Natural killer cell treated with Interleukin-12 subunit alpha and Interleukin-12 subunit beta and Interleukin-15 and Interleukin-18, amount 100 ng/mL, for 72 hours (primary cell): Measurements from ENCODE around the gene SLC47A2. TPM values are rescaled to one million over a fixed set of nuclear protein-coding genes. Genes with fewer than 3 reads are reported as not detected.
"Not testable (repeated sequence)": the region's sequence is repeated elsewhere in the genome, so short reads cannot be mapped to it uniquely, and the experiment has no call there.

Experiments used
- ATAC-seq, 2 donors: fragments of 150-1000 bp; cut with Tn5 transposase in 1 of 2; sonication (Bioruptor Pico), chemical (Tn5 transposase) in 1 of 2; 2 replicates each; pipeline ENCODE4 v1.10.0; 2021
- DNase-seq: peaks from one replicate; pipeline ENCODE4 v3.0.0; 2022; ENCODE audit warnings: low spot score
- H3K27ac Mint-ChIP-seq, 2 donors: 1 replicate in 1 of 2; 2 replicates in 1 of 2; pipeline ENCODE4 v1.8.0; 2022; ENCODE audit warnings: mixed read lengths in 2 of 2, mild to moderate bottlenecking in 1 of 2, moderate library complexity in 1 of 2
- H3K27me3 Mint-ChIP-seq, 2 donors: 1 replicate in 1 of 2; 2 replicates in 1 of 2; pipeline ENCODE4 v1.8.0; 2022; ENCODE audit warnings: mixed read lengths in 2 of 2
- H3K36me3 Mint-ChIP-seq: one replicate; pipeline ENCODE4 v1.8.0; 2022; ENCODE audit warnings: mixed read lengths
- H3K4me1 Mint-ChIP-seq, 2 donors: 1 replicate in 1 of 2; 2 replicates in 1 of 2; pipeline ENCODE4 v1.8.0; 2022; ENCODE audit warnings: low read depth in 2 of 2, mixed read lengths in 2 of 2, mild to moderate bottlenecking in 1 of 2
- H3K4me3 Mint-ChIP-seq: one replicate; pipeline ENCODE4 v1.8.0; 2022; ENCODE audit warnings: mixed read lengths
- H3K9me3 Mint-ChIP-seq: 2 replicates; pipeline ENCODE4 v1.8.0; 2022; ENCODE audit warnings: mixed read lengths
- total RNA-seq, 2 donors: library from RNA; stranded (reverse); gene quantifications; one replicate each; pipeline ENCODE4 v1.2.3, GENCODE V29; 2022

The SLC47A2 gene
- total RNA-seq, 2 donors from 2014 or later, result not detected

DNA sequence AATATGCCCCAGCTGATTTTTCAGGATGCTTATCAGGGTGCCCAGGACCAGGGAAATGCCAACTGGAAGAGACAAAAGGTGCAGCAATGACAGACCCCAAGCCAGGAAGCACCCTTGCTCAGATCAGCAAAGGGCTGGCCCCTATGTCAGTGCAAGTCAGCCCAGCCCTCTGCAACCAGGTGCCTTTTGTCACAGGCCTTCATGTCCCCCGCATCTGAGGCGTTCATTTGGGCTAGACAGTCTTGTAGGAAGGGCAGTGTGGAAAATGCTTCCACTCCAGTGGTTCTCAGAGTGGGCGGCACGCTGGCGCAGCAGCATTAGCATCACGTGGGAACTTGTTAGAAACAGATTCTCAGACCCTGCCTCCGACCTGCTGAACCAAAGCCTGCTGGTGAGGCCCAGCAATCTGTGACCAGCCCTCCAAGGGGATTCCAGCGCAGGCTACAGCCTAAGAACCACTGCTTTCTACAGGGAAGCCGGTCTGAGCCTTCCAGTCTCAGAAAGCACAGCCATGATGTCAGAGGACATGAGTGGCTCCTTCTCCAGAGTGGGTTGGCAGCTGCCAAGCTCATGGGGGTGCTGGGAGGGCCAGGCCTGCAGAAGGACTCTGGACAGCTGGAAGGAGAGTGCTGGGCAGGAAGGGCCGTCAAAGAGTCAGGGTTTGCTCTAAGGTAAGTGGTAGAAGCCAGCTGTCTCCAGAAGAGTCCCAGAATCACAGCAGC is 13.1 kb downstream of the SLC47A2 start:
- no peaks in the 10 kb centered on the region for H3K9me3 Mint-ChIP-seq
- H3K27me3 Mint-ChIP-seq, result no peaks in the 10 kb centered on the region
- ATAC-seq (no peak), DNase-seq (no peak)
- H3K4me1 Mint-ChIP-seq, result no peaks in the 10 kb centered on the region
- H3K27ac Mint-ChIP-seq, result no peak overlapping the region
- no peak overlapping the region for H3K4me3 Mint-ChIP-seq
- H3K36me3 Mint-ChIP-seq, result no peaks in the 10 kb centered on the region

DNA sequence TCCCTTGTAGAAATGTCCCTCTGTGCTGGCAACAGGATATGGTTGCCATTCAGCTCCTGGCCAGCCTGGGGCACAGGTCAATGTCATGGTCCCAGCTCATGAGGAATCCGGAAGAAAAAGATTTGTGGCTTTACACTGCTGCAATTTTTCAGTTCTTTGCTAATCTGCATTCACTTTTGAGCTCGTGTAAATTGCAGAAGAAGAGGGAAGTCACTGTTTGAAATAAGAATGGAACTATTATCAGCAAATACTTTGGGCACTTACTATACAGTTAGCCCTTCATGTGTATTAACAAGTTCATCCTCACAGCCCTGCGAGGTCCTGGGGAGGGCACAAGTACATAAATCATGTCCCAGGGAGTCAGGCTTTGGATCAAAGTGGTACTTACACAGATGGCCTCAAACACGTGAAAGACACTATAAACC is 14.2 kb downstream of the SLC47A2 start:
- Mint-ChIP-seq H3K27me3 (no peaks in the 10 kb centered on the region), H3K4me1 (no peaks in the 10 kb centered on the region), H3K4me3 (no peak overlapping the region), H3K9me3 (no peaks in the 10 kb centered on the region), H3K36me3 (no peaks in the 10 kb centered on the region), H3K27ac (no peak overlapping the region)
- ATAC-seq (no peak), DNase-seq (no peak)

DNA sequence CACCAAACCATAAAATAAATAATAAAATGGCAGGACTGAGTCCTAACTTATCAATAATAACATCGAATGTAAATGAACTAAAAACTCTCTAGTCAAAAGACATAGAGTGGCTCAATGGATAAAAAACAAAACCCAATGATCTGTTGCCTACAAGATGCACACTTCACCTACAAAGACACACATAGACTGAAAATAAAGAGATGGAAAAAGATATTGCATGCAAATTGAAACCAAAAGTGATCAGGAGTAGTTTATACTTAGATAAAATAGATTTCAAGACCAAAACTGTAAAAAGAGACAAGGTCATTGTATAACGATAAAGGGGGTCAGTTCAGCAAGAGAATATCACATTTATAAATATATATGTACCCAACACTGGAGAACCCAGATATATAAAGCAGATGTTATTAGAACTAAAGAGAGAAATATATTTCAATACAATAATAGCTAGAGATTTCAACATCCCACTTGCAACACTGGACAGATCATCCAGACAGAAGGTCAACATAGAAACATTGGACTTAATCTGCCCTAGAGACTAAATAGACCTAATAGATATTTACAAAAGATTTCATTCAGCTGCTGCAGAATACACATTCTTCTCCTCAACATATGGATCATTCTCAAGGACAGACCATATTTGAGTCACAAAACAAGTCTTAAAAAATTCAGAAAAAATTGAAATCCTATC is 29.8 kb downstream of the SLC47A2 start:
- ATAC-seq, result no peak
- Mint-ChIP-seq H3K36me3 (no peaks in the 10 kb centered on the region), H3K4me1 (no peaks in the 10 kb centered on the region), H3K9me3 (no peaks in the 10 kb centered on the region), H3K27ac (no peak overlapping the region), H3K27me3 (no peaks in the 10 kb centered on the region), H3K4me3 (no peak overlapping the region)
- no peak for DNase-seq

DNA sequence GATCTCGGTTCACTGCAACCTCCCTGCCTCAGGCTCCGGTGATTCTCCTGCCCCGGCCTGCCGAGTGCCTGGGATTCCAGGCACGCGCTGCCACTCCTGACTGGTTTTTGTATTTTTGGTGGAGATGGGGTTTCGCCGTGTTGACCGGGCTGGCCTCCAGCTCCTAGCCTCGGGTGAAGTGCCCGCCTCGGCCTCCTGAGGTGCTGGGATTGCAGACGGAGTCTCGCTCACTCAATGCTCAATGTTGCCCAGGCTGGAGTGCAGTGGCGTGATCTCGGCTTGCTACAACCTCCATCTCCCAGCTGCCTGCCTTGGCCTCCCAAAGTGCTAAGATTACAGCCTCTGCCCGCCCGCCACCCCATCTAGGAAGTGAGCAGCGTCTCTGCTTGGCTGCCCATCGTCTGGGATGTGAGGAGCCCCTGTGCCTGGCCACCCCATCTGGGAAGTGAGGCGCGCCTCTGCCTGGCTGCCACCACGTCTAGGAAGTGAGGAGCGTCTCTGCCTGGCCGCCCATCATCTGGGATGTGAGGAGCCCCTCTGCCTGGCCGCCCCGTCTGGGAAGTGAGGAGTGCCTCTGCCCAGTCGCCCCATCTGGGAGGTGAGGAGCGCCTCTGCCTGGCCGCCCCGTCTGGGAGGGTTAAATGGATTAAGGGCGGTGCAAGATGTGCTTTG is 31.3 kb downstream of the SLC47A2 start:
- not testable (repeated sequence) for DNase-seq, H3K36me3 Mint-ChIP-seq, H3K9me3 Mint-ChIP-seq, H3K4me3 Mint-ChIP-seq, H3K27me3 Mint-ChIP-seq, H3K4me1 Mint-ChIP-seq, ATAC-seq, H3K27ac Mint-ChIP-seq

DNA sequence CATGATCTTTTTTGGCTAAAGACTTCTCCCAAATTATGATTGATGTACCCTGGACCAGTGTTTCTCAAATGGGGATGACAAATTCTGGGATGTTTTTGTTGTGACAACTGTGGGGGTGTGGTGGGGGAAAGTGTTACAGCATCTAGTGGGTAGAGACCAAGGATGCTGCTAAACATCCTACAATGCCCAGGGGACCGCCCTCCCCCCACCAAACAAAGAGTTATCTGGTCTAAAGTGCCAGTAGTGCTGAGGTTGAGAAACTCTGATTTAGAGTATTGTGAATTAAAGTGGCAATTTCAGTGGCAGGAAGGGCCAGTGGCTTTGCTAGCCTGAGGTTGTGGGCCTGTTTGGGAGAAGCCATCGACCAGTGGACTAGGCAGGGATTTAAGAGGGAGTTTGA is 33.3 kb downstream of the SLC47A2 start:
- Mint-ChIP-seq H3K9me3 (no peaks in the 10 kb centered on the region), H3K4me1 (no peaks in the 10 kb centered on the region), H3K4me3 (no peak overlapping the region), H3K27ac (no peak overlapping the region), H3K36me3 (no peaks in the 10 kb centered on the region), H3K27me3 (no peaks in the 10 kb centered on the region)
- DNase-seq, result no peak
- ATAC-seq, result no peak

DNA sequence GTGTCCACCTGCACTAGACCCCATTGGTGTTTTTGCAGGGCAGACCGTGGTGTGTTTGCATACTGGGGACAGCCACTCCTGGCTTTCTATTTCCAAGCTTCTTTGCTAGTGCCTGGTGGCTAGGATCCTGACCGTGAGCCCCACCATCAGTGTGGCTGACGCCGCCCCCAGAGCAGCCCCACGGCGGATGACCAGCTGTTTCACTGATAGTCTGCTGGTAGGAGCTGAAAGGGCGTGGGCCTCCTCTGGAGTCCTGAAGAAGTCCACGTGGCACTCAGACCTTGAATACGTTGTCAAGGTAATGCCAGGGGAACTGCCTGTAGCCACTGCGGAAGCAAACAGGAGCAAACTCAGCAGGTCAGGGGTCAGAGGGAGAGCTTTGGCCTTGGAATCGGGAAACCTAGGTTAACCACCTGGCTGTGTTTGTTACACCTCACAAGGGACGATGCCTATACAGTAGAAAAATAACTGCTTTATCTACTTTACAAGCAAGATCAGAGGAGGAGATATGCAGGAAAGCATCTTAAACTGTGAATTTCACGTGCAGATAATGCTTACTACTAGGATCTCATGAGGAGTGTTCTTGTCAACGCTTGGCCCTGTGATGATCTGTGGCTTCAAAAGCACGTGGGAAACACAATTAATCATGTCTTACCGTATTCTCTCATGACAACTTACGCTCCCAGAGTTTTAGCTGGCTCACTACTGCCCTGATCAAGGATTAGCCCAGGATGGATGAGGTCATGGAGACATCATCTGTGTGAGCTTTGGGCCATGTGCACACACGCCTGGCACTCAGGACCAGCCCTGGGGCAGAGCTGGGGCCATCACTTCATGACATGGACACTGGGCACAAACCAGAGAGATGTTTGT is 37.6 kb downstream of the SLC47A2 start:
- DNase-seq (no peak), ATAC-seq (peak in 1 of 2 donors; percentile 34)
- Mint-ChIP-seq H3K36me3 (no peaks in the 10 kb centered on the region), H3K27ac (no peak overlapping the region), H3K9me3 (no peaks in the 10 kb centered on the region), H3K4me3 (no peak overlapping the region), H3K4me1 (no peaks in the 10 kb centered on the region), H3K27me3 (no peaks in the 10 kb centered on the region)

DNA sequence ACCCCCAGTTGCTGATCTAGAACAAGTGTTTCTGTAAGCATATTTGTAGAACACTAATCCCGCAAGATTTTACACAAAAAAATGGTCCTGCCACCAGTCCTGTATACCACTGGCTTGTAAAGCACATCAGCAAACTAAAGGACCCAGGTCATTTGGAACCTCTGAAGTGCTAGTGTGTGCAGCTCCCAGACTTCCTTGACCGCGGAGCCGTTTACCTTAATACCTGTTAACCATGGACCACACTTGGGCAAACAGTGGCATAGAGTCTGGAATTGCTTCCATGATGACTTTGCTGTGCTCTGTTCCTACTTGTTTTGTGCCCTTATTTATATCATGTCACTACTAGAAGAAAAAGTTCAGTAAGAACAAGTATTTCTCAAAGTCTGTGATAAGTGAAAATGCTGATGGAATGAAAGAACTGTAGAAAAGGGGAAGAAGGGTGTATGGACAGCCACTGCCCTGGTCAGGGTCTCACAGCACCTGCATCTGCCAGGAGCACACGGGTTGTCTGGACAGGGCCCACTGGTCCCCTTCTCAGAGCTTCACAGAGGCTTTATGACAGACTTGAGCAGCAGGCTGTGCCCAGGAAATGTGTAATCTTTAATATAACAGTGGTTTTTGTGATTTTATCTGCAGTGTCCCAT is 38.5 kb downstream of the SLC47A2 start:
- no peak for DNase-seq

DNA sequence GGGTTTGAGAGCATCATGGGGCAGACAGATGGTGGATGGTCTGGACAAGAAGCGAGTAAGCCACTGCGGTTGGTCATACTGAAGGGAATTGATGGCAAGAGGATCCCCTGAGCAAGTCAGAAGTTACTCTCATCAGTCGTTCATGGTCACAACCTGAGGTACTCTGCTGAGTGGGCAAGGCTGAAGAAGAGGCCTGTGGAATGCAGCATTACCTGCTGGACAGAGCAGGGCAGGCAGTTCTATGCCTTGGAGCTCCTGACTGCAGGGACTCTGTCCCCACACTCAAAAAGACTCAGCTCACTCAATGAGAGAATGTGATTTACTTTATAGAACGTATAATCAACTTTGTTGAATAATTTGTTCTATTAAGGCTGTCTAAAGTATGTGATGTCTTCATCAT is 39.5 kb downstream of the SLC47A2 start:
- Mint-ChIP-seq H3K9me3 (no peaks in the 10 kb centered on the region), H3K27ac (no peak overlapping the region), H3K27me3 (no peaks in the 10 kb centered on the region), H3K4me1 (no peaks in the 10 kb centered on the region), H3K36me3 (peaks cover 5% of the 10 kb centered on the region), H3K4me3 (no peak overlapping the region)
- ATAC-seq (no peak), DNase-seq (no peak)

More for the DNA sequence above, 38.5 kb downstream of the SLC47A2 start:
- H3K4me3 Mint-ChIP-seq, result no peak overlapping the region
- H3K4me1 Mint-ChIP-seq, result no peaks in the 10 kb centered on the region
- no peaks in the 10 kb centered on the region for H3K27me3 Mint-ChIP-seq
- ATAC-seq, result no peak
- no peak overlapping the region for H3K27ac Mint-ChIP-seq
- H3K36me3 Mint-ChIP-seq, result no peaks in the 10 kb centered on the region
- H3K9me3 Mint-ChIP-seq, result no peaks in the 10 kb centered on the region

DNA sequence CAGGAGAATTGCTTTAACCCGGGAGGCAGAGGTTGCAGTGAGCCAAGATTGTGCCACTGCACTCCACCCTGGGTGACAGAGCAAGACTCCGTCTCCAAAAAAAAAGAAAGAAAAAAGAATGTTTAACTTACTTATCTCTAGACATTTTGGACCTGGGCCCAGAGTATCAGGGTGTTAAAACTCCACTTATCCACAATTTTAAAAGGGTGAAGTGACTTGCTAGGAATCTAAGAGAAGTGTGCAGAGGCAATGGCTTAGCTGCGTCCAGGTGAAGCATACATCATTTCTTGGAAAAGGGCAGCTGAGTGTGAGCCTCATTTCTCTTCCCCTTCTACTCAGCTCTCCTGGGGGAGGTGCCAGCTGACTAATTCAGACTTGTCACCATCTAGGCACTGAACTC is 42.8 kb downstream of the SLC47A2 start:
- no peaks in the 10 kb centered on the region for H3K9me3 Mint-ChIP-seq
- H3K36me3 Mint-ChIP-seq, result peaks cover 5% of the 10 kb centered on the region
- no peak overlapping the region for H3K27ac Mint-ChIP-seq
- no peak overlapping the region for H3K4me3 Mint-ChIP-seq
- DNase-seq, result no peak
- no peaks in the 10 kb centered on the region for H3K27me3 Mint-ChIP-seq
- H3K4me1 Mint-ChIP-seq, result no peaks in the 10 kb centered on the region
- no peak for ATAC-seq

DNA sequence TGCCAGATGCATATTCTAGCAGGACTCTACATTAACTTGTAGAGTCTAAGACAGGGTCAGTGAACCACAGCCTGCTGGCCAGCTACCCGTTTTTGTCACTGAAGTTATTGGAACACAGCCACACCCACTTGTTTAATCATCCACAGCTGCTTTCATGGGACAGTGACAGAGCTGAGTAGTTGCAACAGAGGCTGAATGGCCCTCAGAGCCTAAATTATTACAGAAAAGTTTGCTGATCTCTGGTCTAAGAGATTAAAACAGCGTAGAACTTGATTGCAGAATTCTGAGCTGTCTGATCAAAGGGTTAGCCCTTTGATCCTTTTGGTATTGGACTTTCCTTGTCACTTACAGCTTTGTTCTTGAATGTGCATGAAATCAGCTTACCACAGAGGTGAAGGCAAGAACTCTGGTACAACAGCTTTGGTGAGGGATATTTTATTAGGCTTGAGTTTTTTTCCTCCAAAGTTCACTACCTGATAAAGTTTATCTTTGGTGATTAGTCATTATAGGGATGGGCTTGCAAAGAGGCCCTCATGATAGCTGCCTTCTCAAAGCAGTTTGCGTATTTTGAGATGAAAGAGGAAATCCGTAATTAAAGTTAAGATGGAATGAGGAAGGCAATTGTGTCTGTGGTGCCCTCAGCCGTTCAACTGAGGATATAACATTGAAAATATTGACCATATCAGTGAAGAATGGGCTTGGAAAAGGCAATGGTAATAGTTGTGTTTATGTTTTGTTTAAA is 44.2 kb downstream of the SLC47A2 start:
- DNase-seq (no peak), ATAC-seq (no peak)
- Mint-ChIP-seq H3K27ac (no peak overlapping the region), H3K9me3 (no peaks in the 10 kb centered on the region), H3K36me3 (peaks cover 5% of the 10 kb centered on the region), H3K4me3 (no peak overlapping the region), H3K4me1 (no peaks in the 10 kb centered on the region), H3K27me3 (no peaks in the 10 kb centered on the region)

DNA sequence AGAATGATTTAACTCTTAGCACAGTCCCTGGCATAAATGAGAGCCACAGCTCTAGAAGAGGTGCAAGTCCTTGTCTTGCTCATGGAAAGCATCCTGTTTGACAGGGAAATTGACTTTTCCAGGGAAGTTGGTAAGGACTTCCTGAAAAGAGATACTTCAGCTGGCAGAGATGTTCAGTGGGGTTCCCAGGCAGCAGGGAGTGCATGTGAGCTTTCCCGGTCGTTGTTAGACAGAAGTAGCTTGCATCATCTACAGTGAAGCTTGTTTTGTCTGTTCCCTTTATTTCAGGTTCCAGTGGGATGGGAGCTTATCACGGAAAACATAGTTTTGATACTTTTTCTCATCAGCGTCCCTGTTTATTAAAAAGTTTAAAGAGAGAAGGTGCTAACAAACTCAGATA is 45.0 kb downstream of the SLC47A2 start:
- H3K27me3 Mint-ChIP-seq, result no peaks in the 10 kb centered on the region
- H3K4me3 Mint-ChIP-seq, result no peak overlapping the region
- no peak overlapping the region for H3K27ac Mint-ChIP-seq
- H3K4me1 Mint-ChIP-seq, result no peaks in the 10 kb centered on the region
- H3K9me3 Mint-ChIP-seq, result no peaks in the 10 kb centered on the region
- ATAC-seq (no peak), DNase-seq (no peak)
- H3K36me3 Mint-ChIP-seq, result peaks cover 5% of the 10 kb centered on the region

DNA sequence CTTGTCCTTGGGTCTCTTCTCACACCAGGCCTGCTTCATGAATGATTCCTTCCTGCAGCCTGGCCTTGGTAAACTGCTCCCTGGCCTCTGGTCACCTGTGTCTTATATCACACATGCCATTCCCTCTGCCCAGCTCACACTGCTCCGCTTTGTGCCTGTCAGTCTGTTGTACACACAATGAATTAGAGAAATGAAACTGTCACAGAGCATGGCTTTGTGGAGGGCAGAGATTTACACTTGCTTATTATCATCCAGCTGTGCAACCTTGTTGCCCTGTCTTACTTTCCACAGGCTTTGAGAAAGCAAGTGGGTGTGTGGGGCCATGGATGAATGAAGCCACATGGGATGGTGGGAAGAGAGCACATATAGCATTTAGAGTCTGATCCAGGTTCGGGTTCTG is 45.5 kb downstream of the SLC47A2 start:
- Mint-ChIP-seq H3K9me3 (no peaks in the 10 kb centered on the region), H3K36me3 (peaks cover 5% of the 10 kb centered on the region), H3K4me1 (no peaks in the 10 kb centered on the region), H3K27me3 (no peaks in the 10 kb centered on the region), H3K4me3 (no peak overlapping the region), H3K27ac (no peak overlapping the region)
- DNase-seq, result no peak
- no peak for ATAC-seq

DNA sequence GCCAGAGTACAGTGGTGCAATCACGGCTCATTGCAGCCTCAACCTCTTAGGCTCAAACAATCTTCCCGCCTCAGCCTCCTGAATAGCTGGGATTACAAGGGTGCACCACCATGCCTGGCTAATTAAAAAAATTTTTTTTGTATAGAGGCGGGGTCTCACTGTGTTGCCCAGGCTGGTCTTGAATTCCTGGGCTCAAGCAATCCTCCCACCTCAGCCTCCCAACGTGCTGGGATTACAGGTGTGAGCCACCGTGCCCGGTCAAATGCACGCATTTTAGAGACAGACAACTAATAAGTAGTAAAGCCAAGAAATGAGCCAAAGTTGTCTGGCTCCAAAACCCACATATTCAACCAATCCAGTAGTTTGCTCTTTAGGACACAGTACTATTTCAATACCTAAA is 46.7 kb downstream of the SLC47A2 start:
- not testable (repeated sequence) for H3K9me3 Mint-ChIP-seq, H3K27me3 Mint-ChIP-seq, ATAC-seq, H3K27ac Mint-ChIP-seq, DNase-seq, H3K4me1 Mint-ChIP-seq, H3K4me3 Mint-ChIP-seq, H3K36me3 Mint-ChIP-seq
